ENCODE measurements around the gene SECISBP2L. TPM values are rescaled to one million over a fixed set of nuclear protein-coding genes. Genes with fewer than 3 reads are reported as not detected.
"Not testable (repeated sequence)": the region's sequence is repeated elsewhere in the genome, so short reads cannot be mapped to it uniquely, and the experiment has no call there.

The SECISBP2L gene
- total RNA-seq, 6 experiments from 2014 or later: 13.5 to 24.6 (median 19.5) TPM

- H3K9me3 ChIP-seq: no peaks in the 10 kb centered on the region
- H3K27me3 ChIP-seq: no peaks in the 10 kb centered on the region
- ATAC-seq (no peak), DNase-seq (no peak)
- H3K4me1 ChIP-seq: no peaks in the 10 kb centered on the region
- H3K27ac ChIP-seq: no peak overlapping the region
- WGBS (ENCODE audit: insufficient coverage, low coverage, low lambda C conversion rate, missing lambda C conversion rate): 96% methylated on average over 9 of the region's 23 CpGs
- H3K4me3 ChIP-seq: no peak overlapping the region
- H3K36me3 ChIP-seq: no peaks in the 10 kb centered on the region
- TF ChIP-seq POLR2A (IDR thresholded peaks at IDR 0.05): no peak
- TF ChIP-seq, protein P1, sequence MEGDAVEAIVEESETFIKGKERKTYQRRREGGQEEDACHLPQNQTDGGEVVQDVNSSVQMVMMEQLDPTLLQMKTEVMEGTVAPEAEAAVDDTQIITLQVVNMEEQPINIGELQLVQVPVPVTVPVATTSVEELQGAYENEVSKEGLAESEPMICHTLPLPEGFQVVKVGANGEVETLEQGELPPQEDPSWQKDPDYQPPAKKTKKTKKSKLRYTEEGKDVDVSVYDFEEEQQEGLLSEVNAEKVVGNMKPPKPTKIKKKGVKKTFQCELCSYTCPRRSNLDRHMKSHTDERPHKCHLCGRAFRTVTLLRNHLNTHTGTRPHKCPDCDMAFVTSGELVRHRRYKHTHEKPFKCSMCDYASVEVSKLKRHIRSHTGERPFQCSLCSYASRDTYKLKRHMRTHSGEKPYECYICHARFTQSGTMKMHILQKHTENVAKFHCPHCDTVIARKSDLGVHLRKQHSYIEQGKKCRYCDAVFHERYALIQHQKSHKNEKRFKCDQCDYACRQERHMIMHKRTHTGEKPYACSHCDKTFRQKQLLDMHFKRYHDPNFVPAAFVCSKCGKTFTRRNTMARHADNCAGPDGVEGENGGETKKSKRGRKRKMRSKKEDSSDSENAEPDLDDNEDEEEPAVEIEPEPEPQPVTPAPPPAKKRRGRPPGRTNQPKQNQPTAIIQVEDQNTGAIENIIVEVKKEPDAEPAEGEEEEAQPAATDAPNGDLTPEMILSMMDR (IDR thresholded peaks at IDR 0.05): no peak
- intact Hi-C loops (cut with DNase I): no loop called here
Measured at GRCh38 chr15:49079340-49080039, 33.2 kb upstream of the SECISBP2L start.

DNA sequence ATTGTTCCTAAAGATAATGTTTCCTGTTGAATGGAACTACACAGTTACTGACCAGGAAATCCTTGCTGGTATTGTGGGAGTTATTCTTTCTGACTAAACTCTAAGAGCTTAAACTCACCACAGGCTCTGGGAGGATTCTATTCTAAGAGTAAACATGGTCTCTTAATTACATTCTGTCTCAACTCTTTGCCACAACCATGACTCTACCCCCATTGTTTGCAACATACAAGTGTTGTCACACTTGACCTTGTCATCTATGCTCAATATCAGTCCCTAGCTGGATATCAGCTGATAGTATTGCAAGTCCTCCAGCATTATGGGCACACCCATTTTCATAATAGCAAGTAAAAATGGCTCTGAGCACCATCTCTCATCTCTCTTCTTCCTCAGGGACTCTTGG lies 29.6 kb upstream of the SECISBP2L start:
- ATAC-seq: no peak
- no peak overlapping the region for H3K4me3 ChIP-seq
- H3K27ac ChIP-seq: no peak overlapping the region
- intact Hi-C loops (cut with DNase I): no loop called here
- no peaks in the 10 kb centered on the region for H3K36me3 ChIP-seq
- no peaks in the 10 kb centered on the region for H3K9me3 ChIP-seq
- H3K4me1 ChIP-seq: no peaks in the 10 kb centered on the region
- no peaks in the 10 kb centered on the region for H3K27me3 ChIP-seq
- no peak for DNase-seq
- TF ChIP-seq POLR2A (IDR thresholded peaks at IDR 0.05): no peak
- TF ChIP-seq, protein P1 (IDR thresholded peaks at IDR 0.05): no peak

GRCh38 chr15:49074589-49075287 lies 28.5 kb upstream of the SECISBP2L start:
- 89% methylated on average over 5 of the region's 6 CpGs for WGBS (ENCODE audit: insufficient coverage, low coverage, low lambda C conversion rate, missing lambda C conversion rate)
- intact Hi-C loops (cut with DNase I); H3K27ac ChIP-seq; ATAC-seq; H3K4me3 ChIP-seq; DNase-seq; H3K9me3 ChIP-seq; H3K4me1 ChIP-seq; H3K36me3 ChIP-seq; H3K27me3 ChIP-seq: not testable (repeated sequence)

DNA sequence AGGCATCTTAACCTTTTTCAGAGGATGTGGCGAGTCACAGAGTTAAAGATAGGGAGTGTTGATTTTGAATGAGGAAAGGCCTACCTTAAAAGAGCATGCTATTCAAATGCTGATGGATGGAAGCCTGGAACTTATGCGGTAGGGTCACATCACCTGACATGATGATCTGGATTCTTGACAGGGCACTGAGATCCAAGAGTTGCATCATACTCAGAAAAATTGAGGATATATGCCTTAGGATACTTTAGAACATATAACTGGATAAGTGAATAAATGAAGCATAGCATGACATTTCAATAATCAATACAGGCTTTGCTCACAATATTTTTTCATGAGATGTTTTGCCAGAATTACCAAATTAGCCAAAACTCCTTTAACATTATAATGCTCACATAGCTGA lies 20.1 kb upstream of the SECISBP2L start:
- ATAC-seq: no peak
- Histone ChIP-seq H3K9me3 (no peaks in the 10 kb centered on the region), H3K36me3 (no peaks in the 10 kb centered on the region), H3K4me3 (no peak overlapping the region), H3K27ac (no peak overlapping the region), H3K27me3 (no peaks in the 10 kb centered on the region), H3K4me1 (no peaks in the 10 kb centered on the region)
- TF ChIP-seq, protein P1 (IDR thresholded peaks at IDR 0.05): no peak
- intact Hi-C loops (cut with DNase I): no loop called here
- no peak for DNase-seq
- 72% methylated on average over 2 of the region's 2 CpGs for WGBS (ENCODE audit: insufficient coverage, low coverage, low lambda C conversion rate, missing lambda C conversion rate)

GRCh38 chr15:49064884-49065283 lies 18.6 kb upstream of the SECISBP2L start:
- H3K27ac ChIP-seq: no peak overlapping the region
- H3K36me3 ChIP-seq: no peaks in the 10 kb centered on the region
- WGBS (ENCODE audit: insufficient coverage, low coverage, low lambda C conversion rate, missing lambda C conversion rate): 82% methylated on average over 3 of the region's 3 CpGs
- no peak for DNase-seq
- H3K4me1 ChIP-seq: no peaks in the 10 kb centered on the region
- no peak overlapping the region for H3K4me3 ChIP-seq
- no peaks in the 10 kb centered on the region for H3K27me3 ChIP-seq
- intact Hi-C loops (cut with DNase I): no loop called here
- ATAC-seq: no peak
- TF ChIP-seq, protein P1 (IDR thresholded peaks at IDR 0.05): no peak
- no peak for TF ChIP-seq POLR2A (IDR thresholded peaks at IDR 0.05)
- no peaks in the 10 kb centered on the region for H3K9me3 ChIP-seq

All from right lobe of liver (tissue), 6 donors.